WTC11 (cell line): Measurements from ENCODE around the gene CATSPER1. TPM values are rescaled to one million over a fixed set of nuclear protein-coding genes. Genes with fewer than 3 reads are reported as not detected.

ENCODE experiments used
- ATAC-seq: fragments of 200-7000 bp; cut with Tn5 transposase; 2 replicates; pipeline ENCODE4 v1.10.0; 2021; ENCODE audit warnings: mild to moderate bottlenecking, moderate library complexity
- CTCF ChIA-PET: fragments of 300-600 bp; sonication (Branson Sonifier 250); formaldehyde crosslinking; loops from one replicate; lab custom pipeline; 2021; ENCODE audit warnings: antibody characterized with exemption; lab: Charles Lee
- POLR2A ChIA-PET: fragments of 350-600 bp; sonication (Branson Sonifier 250); formaldehyde crosslinking; loops from one replicate; lab custom pipeline; 2021; ENCODE audit warnings: antibody characterized with exemption; lab: Charles Lee
- DNase-seq: peaks from one replicate; pipeline ENCODE4 v3.0.0; 2021; ENCODE audit warnings: low spot score
- H3K27ac Mint-ChIP-seq: 2 replicates; pipeline ENCODE4 v1.8.0; 2021; ENCODE audit warnings: mixed read lengths
- H3K27me3 Mint-ChIP-seq: 2 replicates; pipeline ENCODE4 v1.8.0; 2021; ENCODE audit warnings: low read depth, mild to moderate bottlenecking, moderate library complexity, mixed read lengths
- H3K36me3 Mint-ChIP-seq: 2 replicates; pipeline ENCODE4 v1.8.0; 2021; ENCODE audit warnings: mixed read lengths
- H3K4me1 Mint-ChIP-seq: 2 replicates; pipeline ENCODE4 v1.8.0; 2022; ENCODE audit warnings: mixed read lengths
- H3K4me3 Mint-ChIP-seq: 2 replicates; pipeline ENCODE4 v1.8.0; 2021; ENCODE audit warnings: mild to moderate bottlenecking, moderate library complexity, mixed read lengths
- H3K9me3 Mint-ChIP-seq: 2 replicates; pipeline ENCODE4 v1.8.0; 2021; ENCODE audit warnings: mixed read lengths
- CREB1 ChIP-seq: sonication (generic); formaldehyde crosslinking; IDR thresholded peaks from 2 replicates; pipeline ENCODE4 v1.8.0; 2023; ENCODE audit warnings: mild to moderate bottlenecking, missing genetic modification reagents
- HMGA2 ChIP-seq: fragments of 250-450 bp; sonication (Bioruptor Pico); IDR thresholded peaks from 2 replicates; pipeline ENCODE4 v1.4.0; 2021; ENCODE audit warnings: mild to moderate bottlenecking, moderate library complexity
- JAZF1 ChIP-seq: fragments of 250-450 bp; sonication (Bioruptor Pico); IDR thresholded peaks from 2 replicates; pipeline ENCODE4 v1.9.0; 2021; ENCODE audit warnings: moderate library complexity, mild to moderate bottlenecking, inconsistent platforms
- JUN ChIP-seq: sonication (generic); formaldehyde crosslinking; IDR thresholded peaks from 2 replicates; pipeline ENCODE4 v1.8.0; 2023; ENCODE audit warnings: mild to moderate bottlenecking, missing genetic modification reagents
- KAT7 ChIP-seq: sonication (generic); formaldehyde crosslinking; IDR thresholded peaks from 2 replicates; pipeline ENCODE4 v1.8.1; 2023; ENCODE audit warnings: missing genetic modification reagents, mild to moderate bottlenecking, borderline replicate concordance
- NR1H2 ChIP-seq: sonication (generic); formaldehyde crosslinking; IDR thresholded peaks from 2 replicates; pipeline ENCODE4 v1.9.0; 2021; ENCODE audit warnings: mild to moderate bottlenecking, moderate library complexity, missing genetic modification reagents
- RORB ChIP-seq: fragments of 250-450 bp; sonication (Bioruptor Pico); IDR thresholded peaks from 2 replicates; pipeline ENCODE4 v1.9.0; 2021; ENCODE audit warnings: mild to moderate bottlenecking
- SMAD3 ChIP-seq: sonication (generic); formaldehyde crosslinking; IDR thresholded peaks from 2 replicates; pipeline ENCODE4 v1.8.0; 2022; ENCODE audit warnings: missing genetic modification reagents, mild to moderate bottlenecking, borderline replicate concordance
- SOX15 ChIP-seq: fragments of 250-450 bp; sonication (Bioruptor Pico); IDR thresholded peaks from 2 replicates; pipeline ENCODE4 v1.9.0; 2021; ENCODE audit warnings: mild to moderate bottlenecking
- SP1 ChIP-seq: sonication (generic); formaldehyde crosslinking; conservative IDR thresholded peaks from 2 replicates; pipeline ENCODE4 v1.8.1; 2022; ENCODE audit warnings: missing genetic modification reagents
- TCF7 ChIP-seq: sonication (generic); formaldehyde crosslinking; IDR thresholded peaks from 2 replicates; pipeline ENCODE4 v1.8.0; 2022; ENCODE audit warnings: mild to moderate bottlenecking, low read depth, missing genetic modification reagents, moderate library complexity
- TP53 ChIP-seq: sonication (generic); formaldehyde crosslinking; IDR thresholded peaks from 2 replicates; pipeline ENCODE4 v1.8.1; 2023; ENCODE audit warnings: mild to moderate bottlenecking, missing genetic modification reagents
- ZNF416 ChIP-seq: fragments of 250-450 bp; sonication (Bioruptor Pico); IDR thresholded peaks from 2 replicates; pipeline ENCODE4 v1.9.0; 2021; ENCODE audit warnings: mild to moderate bottlenecking, inconsistent platforms
- ZNF671 ChIP-seq: fragments of 250-450 bp; sonication (Bioruptor Pico); IDR thresholded peaks from 2 replicates; pipeline ENCODE4 v1.8.0; 2021; ENCODE audit warnings: mild to moderate bottlenecking
- total RNA-seq: library from RNA; stranded (reverse); gene quantifications from 3 replicates; pipeline ENCODE4 v1.2.3, GENCODE V29; 2021
- TF ChIP-seq, protein P1 (sequence below): fragments of 250-450 bp; sonication (Bioruptor Pico); IDR thresholded peaks from 2 replicates; pipeline ENCODE4 v1.8.0; 2021; ENCODE audit warnings: mild to moderate bottlenecking
- TF ChIP-seq, protein P2 (sequence below): fragments of 250-450 bp; sonication (Bioruptor Pico); IDR thresholded peaks from 2 replicates; pipeline ENCODE4 v2.1.2; 2022; ENCODE audit warnings: mild to moderate bottlenecking, moderate library complexity
- TF ChIP-seq, protein P3 (sequence below): sonication (generic); formaldehyde crosslinking; conservative IDR thresholded peaks from 2 replicates; pipeline ENCODE4 v1.8.1; 2022; ENCODE audit warnings: mild to moderate bottlenecking, missing genetic modification reagents
- TF ChIP-seq, protein P4 (sequence below): sonication (generic); formaldehyde crosslinking; IDR thresholded peaks from 2 replicates; pipeline ENCODE4 v1.8.1; 2023; ENCODE audit warnings: mild to moderate bottlenecking, missing genetic modification reagents, borderline replicate concordance
- TF ChIP-seq, protein P5 (sequence below): sonication (generic); formaldehyde crosslinking; IDR thresholded peaks from 2 replicates; pipeline ENCODE4 v1.8.0; 2022; ENCODE audit warnings: mild to moderate bottlenecking, missing genetic modification reagents
- TF ChIP-seq, protein P6 (sequence below): sonication (generic); formaldehyde crosslinking; IDR thresholded peaks from 2 replicates; pipeline ENCODE4 v1.8.0; 2023; ENCODE audit warnings: mild to moderate bottlenecking, missing genetic modification reagents
- TF ChIP-seq, protein P7 (sequence below): fragments of 250-450 bp; sonication (Bioruptor Pico); IDR thresholded peaks from 2 replicates; pipeline ENCODE4 v1.9.0; 2021; ENCODE audit warnings: mild to moderate bottlenecking

Gene CATSPER1
- total RNA-seq, 1 experiment from 2014 or later = not detected

DNA sequence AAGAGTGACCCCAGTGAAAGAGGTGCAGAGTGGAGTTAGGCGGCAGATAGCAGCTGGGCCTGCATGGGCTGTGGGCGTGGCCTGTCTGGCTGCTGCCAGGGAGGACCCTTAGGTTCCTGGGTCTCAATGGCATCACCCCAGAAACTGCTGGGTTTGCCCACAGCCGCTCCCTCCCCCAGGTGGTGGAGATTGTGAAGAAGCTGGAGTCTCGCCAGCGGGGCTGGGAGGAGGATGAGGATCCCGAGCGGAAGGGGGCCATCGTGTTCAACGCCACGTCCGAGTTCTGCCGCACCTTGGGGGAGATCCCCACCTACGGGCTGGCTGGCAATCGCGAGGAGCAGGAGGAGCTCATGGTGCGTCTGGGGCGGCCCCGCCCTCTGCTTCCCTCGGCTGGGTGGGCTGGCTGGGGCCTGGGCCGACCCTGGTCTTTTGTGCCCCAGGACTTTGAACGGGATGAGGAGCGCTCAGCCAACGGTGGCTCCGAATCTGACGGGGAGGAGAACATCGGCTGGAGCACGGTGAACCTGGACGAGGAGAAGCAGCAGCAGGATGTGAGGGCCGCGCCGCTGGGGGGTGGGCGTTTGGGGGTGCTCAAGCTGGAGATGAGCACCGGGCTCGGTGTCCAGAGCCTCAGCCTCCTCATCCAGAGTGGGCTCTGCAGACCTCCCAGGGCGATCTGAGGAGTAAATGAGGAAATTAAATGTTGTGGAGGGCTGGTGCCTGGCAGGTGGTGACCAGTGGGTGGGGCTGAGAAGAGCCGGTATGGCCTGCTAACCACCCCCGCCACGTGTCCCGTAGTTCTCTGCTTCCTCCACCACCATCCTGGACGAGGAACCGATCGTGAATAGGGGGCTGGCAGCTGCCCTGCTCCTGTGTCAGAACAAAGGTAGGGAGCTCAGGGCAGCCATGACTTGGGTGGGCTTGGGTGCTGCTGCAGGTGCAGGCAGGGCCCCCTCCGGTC is 49.8 kb downstream of the CATSPER1 start (continued):
- TF ChIP-seq, protein P1, sequence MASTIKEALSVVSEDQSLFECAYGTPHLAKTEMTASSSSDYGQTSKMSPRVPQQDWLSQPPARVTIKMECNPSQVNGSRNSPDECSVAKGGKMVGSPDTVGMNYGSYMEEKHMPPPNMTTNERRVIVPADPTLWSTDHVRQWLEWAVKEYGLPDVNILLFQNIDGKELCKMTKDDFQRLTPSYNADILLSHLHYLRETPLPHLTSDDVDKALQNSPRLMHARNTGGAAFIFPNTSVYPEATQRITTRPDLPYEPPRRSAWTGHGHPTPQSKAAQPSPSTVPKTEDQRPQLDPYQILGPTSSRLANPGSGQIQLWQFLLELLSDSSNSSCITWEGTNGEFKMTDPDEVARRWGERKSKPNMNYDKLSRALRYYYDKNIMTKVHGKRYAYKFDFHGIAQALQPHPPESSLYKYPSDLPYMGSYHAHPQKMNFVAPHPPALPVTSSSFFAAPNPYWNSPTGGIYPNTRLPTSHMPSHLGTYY = no peak
- TF ChIP-seq SMAD3 (CRISPR knock-in tag) (no peak), NR1H2 (CRISPR knock-in tag) (no peak), SOX15 (no peak), TCF7 (no peak), SP1 (CRISPR knock-in tag) (no peak), CREB1 (CRISPR knock-in tag) (no peak), JUN (CRISPR knock-in tag) (no peak)
- TF ChIP-seq, protein P2, sequence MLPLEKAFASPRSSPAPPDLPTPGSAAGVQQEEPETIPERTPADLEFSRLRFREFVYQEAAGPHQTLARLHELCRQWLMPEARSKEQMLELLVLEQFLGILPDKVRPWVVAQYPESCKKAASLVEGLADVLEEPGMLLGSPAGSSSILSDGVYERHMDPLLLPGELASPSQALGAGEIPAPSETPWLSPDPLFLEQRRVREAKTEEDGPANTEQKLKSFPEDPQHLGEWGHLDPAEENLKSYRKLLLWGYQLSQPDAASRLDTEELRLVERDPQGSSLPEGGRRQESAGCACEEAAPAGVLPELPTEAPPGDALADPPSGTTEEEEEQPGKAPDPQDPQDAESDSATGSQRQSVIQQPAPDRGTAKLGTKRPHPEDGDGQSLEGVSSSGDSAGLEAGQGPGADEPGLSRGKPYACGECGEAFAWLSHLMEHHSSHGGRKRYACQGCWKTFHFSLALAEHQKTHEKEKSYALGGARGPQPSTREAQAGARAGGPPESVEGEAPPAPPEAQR (CRISPR knock-in tag) = no peak
- TF ChIP-seq, protein P3, sequence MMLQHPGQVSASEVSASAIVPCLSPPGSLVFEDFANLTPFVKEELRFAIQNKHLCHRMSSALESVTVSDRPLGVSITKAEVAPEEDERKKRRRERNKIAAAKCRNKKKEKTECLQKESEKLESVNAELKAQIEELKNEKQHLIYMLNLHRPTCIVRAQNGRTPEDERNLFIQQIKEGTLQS = no peak
- TF ChIP-seq, protein P4, sequence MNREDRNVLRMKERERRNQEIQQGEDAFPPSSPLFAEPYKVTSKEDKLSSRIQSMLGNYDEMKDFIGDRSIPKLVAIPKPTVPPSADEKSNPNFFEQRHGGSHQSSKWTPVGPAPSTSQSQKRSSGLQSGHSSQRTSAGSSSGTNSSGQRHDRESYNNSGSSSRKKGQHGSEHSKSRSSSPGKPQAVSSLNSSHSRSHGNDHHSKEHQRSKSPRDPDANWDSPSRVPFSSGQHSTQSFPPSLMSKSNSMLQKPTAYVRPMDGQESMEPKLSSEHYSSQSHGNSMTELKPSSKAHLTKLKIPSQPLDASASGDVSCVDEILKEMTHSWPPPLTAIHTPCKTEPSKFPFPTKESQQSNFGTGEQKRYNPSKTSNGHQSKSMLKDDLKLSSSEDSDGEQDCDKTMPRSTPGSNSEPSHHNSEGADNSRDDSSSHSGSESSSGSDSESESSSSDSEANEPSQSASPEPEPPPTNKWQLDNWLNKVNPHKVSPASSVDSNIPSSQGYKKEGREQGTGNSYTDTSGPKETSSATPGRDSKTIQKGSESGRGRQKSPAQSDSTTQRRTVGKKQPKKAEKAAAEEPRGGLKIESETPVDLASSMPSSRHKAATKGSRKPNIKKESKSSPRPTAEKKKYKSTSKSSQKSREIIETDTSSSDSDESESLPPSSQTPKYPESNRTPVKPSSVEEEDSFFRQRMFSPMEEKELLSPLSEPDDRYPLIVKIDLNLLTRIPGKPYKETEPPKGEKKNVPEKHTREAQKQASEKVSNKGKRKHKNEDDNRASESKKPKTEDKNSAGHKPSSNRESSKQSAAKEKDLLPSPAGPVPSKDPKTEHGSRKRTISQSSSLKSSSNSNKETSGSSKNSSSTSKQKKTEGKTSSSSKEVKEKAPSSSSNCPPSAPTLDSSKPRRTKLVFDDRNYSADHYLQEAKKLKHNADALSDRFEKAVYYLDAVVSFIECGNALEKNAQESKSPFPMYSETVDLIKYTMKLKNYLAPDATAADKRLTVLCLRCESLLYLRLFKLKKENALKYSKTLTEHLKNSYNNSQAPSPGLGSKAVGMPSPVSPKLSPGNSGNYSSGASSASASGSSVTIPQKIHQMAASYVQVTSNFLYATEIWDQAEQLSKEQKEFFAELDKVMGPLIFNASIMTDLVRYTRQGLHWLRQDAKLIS (CRISPR knock-in tag) = no peak
- TF ChIP-seq, protein P5, sequence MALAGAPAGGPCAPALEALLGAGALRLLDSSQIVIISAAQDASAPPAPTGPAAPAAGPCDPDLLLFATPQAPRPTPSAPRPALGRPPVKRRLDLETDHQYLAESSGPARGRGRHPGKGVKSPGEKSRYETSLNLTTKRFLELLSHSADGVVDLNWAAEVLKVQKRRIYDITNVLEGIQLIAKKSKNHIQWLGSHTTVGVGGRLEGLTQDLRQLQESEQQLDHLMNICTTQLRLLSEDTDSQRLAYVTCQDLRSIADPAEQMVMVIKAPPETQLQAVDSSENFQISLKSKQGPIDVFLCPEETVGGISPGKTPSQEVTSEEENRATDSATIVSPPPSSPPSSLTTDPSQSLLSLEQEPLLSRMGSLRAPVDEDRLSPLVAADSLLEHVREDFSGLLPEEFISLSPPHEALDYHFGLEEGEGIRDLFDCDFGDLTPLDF (CRISPR knock-in tag) = no peak

DNA sequence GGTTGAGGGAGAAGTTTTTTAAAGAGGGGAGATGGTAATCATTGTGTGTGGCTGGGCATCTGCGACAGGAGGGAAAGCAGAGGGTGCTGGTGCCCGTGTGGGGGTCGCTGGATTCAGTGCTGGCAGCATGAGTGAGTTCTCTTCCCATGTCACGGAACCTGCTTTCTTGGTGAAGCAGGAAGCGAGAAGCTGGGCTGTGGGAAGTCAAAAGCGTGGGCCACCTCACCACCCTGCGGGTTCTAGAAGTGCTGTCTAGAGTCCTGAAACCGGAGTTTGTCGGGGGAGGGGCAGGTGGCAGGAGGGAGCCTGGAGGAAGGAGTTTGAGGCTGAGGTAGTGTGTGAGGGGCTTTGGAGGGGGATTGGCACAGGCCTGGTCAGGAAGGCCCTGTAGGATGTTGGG is 50.5 kb downstream of the CATSPER1 start:
- H3K27me3 Mint-ChIP-seq = no peaks in the 10 kb centered on the region
- POLR2A ChIA-PET = no interaction called here
- H3K4me3 Mint-ChIP-seq = no peak overlapping the region
- H3K36me3 Mint-ChIP-seq = peaks cover 47% of the 10 kb centered on the region
- CTCF ChIA-PET = interaction anchor here (1.0 to 1.6 kb wide), 6 partner anchors 13 to 116 kb away, joined by 3 to 8 read pairs (median 4); partner anchors contain the start of genes FIBP and MUS81
- H3K9me3 Mint-ChIP-seq = no peaks in the 10 kb centered on the region
- H3K27ac Mint-ChIP-seq = peak overlapping the region; percentile 67
- H3K4me1 Mint-ChIP-seq = no peaks in the 10 kb centered on the region
- no peak for DNase-seq
- no peak for ATAC-seq
- TF ChIP-seq KAT7 (CRISPR knock-in tag) = no peak
- TF ChIP-seq ZNF671 (CRISPR knock-in tag) = no peak
- no peak for TF ChIP-seq TP53 (CRISPR knock-in tag)
- no peak for TF ChIP-seq RORB (CRISPR knock-in tag)
- TF ChIP-seq, protein P1 = no peak
- TF ChIP-seq TCF7 = no peak
- TF ChIP-seq ZNF416 (CRISPR knock-in tag) = no peak
- TF ChIP-seq JAZF1 = no peak
- TF ChIP-seq HMGA2 (CRISPR knock-in tag) = no peak
- TF ChIP-seq, protein P6, sequence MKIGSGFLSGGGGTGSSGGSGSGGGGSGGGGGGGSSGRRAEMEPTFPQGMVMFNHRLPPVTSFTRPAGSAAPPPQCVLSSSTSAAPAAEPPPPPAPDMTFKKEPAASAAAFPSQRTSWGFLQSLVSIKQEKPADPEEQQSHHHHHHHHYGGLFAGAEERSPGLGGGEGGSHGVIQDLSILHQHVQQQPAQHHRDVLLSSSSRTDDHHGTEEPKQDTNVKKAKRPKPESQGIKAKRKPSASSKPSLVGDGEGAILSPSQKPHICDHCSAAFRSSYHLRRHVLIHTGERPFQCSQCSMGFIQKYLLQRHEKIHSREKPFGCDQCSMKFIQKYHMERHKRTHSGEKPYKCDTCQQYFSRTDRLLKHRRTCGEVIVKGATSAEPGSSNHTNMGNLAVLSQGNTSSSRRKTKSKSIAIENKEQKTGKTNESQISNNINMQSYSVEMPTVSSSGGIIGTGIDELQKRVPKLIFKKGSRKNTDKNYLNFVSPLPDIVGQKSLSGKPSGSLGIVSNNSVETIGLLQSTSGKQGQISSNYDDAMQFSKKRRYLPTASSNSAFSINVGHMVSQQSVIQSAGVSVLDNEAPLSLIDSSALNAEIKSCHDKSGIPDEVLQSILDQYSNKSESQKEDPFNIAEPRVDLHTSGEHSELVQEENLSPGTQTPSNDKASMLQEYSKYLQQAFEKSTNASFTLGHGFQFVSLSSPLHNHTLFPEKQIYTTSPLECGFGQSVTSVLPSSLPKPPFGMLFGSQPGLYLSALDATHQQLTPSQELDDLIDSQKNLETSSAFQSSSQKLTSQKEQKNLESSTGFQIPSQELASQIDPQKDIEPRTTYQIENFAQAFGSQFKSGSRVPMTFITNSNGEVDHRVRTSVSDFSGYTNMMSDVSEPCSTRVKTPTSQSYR = no peak
- TF ChIP-seq, protein P7, sequence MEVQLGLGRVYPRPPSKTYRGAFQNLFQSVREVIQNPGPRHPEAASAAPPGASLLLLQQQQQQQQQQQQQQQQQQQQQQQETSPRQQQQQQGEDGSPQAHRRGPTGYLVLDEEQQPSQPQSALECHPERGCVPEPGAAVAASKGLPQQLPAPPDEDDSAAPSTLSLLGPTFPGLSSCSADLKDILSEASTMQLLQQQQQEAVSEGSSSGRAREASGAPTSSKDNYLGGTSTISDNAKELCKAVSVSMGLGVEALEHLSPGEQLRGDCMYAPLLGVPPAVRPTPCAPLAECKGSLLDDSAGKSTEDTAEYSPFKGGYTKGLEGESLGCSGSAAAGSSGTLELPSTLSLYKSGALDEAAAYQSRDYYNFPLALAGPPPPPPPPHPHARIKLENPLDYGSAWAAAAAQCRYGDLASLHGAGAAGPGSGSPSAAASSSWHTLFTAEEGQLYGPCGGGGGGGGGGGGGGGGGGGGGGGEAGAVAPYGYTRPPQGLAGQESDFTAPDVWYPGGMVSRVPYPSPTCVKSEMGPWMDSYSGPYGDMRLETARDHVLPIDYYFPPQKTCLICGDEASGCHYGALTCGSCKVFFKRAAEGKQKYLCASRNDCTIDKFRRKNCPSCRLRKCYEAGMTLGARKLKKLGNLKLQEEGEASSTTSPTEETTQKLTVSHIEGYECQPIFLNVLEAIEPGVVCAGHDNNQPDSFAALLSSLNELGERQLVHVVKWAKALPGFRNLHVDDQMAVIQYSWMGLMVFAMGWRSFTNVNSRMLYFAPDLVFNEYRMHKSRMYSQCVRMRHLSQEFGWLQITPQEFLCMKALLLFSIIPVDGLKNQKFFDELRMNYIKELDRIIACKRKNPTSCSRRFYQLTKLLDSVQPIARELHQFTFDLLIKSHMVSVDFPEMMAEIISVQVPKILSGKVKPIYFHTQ (CRISPR knock-in tag) = no peak
